Dermis microvascular lymphatic vessel endothelial cell (primary cell): Measurements from ENCODE around the gene NKD2. TPM values are rescaled to one million over a fixed set of nuclear protein-coding genes. Genes with fewer than 3 reads are reported as not detected.
"Not testable (repeated sequence)": the region's sequence is repeated elsewhere in the genome, so short reads cannot be mapped to it uniquely, and the experiment has no call there.

Experiments
- DNase-seq, 2 donors: peaks; one replicate each; pipeline versions ENCODE4 v3.0.0 to v3.0.0-alpha.2; 2010; ENCODE audit warnings: low read depth in 2 of 2
- total RNA-seq: library from RNA; depleted of rRNA; stranded (reverse); fragments of >200 nt; gene quantifications from 2 replicates; pipeline ENCODE4 v1.2.1, GENCODE V29; 2014

Gene NKD2
- total RNA-seq, 1 donor from 2014 or later = 0.13 TPM

DNA sequence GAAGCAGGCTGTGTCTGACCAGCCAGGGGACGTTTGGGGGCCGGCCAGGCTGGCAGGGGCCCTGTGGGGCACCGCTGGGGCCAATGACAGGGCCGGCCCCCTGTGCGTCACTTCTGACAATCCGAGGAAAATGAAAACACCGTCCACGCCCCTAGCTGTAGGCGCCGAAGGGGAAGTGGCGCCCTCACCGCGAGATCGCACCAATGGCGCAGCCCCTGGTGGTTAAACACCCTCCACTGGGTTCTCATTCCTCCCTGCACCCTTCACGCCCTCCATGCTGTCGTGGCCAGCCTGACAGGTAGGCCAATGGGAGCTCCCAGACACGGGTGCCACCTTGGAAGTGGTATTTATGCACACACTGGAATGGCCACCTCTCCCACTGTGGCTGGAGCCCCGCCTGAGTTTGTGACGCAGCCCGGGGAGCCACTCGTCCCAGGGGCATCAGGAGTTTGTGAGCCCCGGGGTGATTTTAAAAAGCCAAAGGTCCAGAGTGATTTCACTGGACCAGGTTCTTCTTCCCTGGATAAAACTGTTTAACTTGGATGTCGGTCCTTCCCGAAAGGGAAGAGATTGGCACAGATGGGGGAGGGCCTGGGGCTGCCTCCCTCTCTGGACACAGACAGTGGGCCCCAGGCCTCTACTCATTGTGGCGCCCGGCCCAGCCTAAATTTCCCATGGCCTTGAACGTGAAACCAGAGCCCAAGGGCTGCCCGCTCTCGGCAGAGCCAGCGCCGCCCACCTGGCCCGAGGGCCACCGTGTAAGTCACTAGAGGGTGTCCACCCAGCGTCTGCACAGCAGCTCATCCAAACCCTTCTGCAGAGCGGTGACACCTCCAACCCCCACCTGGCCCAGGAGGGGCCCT lies 49.7 kb downstream of the NKD2 start:
- DNase-seq = no peak

DNA sequence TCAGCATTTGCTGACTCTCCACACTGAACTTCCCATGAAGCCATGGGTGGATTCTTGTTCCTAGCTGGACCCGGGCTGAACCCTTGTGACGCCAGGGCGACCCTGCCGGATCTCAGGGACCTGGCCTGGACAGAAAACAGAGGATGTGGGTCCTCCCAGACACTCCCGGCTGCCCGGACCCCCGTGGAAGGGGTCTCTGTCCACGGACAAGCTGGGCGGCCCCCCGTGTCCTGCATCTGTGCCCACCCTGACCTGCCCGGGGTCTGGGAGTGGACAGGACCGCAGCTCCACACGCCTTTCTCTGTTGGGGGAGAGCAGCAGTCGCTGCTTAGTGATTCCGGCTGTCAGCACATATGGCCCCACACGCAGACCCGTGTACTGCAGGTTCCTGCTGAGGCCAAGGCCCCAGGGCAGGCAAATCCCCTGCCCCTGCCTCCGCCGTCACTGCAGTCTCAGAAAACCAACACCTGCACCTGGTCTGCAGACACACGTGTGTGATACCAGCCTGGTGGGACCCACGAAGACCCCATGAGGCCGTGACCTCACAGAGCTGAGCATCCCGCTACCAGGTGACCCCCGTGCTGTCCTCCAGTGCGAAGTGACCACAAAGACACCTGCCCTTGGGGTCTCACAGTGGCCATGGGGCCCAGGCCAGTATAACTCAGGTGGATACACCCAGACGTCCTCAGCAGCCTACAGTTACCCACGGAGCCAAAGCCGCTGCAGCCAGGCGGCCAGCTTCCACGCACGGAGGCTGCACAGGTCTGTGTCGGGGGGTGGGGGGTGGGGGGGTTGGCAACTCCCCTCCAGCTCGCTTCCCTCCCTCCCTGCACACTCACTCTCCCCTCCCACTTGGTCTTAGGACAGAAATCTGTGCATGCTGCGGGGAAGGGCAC lies 50.6 kb downstream of the NKD2 start:
- no peak for DNase-seq

DNA sequence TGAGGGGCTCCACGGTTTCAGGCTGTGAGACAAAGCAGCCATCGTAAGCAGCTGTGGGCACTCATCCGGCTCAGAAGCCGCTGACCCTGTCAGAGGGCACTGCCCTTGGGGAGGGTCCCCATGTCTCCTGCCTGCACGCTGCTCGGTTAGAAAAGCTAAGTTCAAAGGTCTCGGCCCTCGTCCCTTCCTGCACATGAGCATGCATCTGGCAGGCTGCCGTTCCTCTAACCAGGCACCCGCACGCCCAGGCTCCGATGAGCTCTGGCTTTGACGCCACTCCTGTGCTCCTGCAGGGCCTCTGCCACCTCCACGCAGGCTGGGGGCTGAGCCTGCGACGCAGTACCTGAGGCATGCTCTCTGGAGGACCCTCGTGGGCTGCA lies 51.3 kb downstream of the NKD2 start:
- DNase-seq = no peak

GRCh38 chr5:1060535-1060981 lies 52.0 kb downstream of the NKD2 start:
- DNase-seq = no peak

- DNase-seq = not testable (repeated sequence)
Measured at GRCh38 chr5:1061292-1061691, 52.7 kb downstream of the NKD2 start.

DNA sequence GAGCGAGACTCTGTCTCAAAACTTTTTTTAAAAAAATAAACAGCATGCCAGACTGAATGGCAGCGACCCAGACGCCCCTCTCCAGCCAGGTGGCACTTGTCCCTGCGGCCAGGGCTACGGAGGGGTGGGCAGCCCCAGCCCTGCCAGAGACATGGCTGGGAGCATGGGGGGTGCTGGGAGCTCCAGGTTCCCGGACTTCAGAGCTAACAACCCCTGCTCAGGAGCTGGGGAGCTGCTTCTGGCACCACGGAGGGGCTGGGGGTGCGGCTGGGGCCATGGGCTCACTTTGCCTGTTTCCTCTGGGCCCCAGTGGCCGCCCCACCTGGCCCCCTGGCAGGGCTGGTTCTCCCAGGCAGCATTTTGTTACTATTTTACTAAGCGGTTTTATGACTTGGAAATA lies 53.3 kb downstream of the NKD2 start:
- no peak for DNase-seq

- DNase-seq = no peak
Measured at GRCh38 chr5:1062761-1063568, 54.4 kb downstream of the NKD2 start.

- no peak for DNase-seq
Measured at GRCh38 chr5:1063661-1064382, 55.2 kb downstream of the NKD2 start.

DNA sequence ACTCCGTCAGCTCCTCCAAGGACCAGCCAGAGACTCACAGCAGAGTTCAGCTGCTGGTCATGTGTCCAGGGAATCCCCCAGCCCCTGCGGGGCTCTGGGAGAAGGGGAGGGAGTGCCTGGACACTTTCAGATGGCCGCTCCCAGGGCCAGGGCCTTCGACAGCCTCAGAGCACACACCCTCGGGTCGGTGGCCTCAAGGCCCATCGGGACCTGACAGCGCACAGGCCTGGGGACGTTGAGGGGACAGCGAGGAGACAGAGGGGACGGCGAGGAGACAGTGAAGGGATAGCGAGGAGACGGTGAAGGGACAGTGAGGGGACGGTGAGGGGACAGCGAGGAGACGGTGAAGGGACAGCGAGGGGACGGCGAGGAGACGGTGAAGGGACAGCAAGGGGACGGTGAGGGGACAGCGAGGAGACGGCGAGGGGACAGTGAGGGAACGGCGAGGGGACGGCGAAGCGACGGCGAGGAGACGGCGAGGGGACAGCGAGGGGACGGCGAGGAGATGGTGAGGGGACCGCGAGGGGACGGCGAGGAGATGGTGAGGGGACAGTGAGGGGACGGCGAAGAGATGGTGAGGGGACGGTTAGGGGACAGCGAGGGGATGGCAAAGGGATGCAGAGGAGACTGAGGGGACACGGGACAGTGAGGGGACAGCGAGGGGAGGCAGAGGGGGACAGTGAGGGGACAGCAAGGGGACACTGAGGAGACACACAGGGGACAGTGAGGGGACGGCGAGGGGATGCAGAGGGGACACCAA lies 56.0 kb downstream of the NKD2 start:
- no peak for DNase-seq

DNA sequence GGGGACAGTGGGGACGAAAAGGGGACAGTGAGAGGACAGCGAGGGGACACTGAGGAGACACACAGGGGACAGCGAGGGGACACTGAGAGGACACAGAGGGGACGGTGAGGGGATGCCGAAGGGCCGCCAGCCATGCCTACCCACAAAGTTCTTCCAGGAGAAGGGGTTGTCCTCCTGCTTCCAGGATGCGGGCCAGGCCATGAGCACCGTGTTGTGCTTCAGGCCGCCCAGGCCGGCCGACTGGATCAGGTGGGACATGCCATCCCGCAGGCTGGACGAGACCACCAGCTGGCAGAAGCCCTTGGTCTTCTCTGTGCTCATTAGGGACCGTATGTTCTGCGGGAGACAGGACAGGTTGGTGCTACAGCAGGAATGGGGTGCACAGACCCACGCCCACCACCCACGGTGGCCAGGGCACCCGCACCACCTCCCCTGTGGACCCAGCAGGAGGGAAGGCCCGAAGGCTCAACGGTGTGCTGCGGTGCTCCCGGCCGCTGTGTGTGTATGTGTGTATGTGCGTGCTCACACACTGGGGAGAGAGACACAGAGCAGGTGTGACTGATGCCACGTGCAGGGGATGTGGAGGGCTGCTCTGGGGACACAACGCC lies 56.6 kb downstream of the NKD2 start:
- no peak for DNase-seq

GRCh38 chr5:1065891-1066650 lies 57.5 kb downstream of the NKD2 start:
- DNase-seq = no peak

DNA sequence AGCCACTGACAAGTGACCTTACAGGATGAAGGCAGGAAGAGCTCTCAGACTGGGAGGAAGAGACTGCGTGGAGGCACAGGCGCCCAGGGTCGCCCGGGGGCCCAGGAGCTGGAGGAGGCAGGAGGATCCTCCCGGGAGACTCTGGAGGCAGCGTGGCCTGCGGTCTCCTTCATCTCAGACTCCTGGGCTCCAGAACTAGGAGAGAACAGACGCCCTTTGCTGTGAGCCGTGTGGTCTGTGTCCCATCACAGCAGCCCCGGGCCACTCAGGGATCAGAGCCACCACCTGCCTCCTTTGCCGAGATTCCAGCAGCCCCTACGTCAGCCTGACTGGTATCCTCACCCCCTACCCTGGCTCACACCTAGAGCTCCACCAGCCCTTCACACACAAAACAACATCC lies 58.1 kb downstream of the NKD2 start:
- DNase-seq = no peak

DNA sequence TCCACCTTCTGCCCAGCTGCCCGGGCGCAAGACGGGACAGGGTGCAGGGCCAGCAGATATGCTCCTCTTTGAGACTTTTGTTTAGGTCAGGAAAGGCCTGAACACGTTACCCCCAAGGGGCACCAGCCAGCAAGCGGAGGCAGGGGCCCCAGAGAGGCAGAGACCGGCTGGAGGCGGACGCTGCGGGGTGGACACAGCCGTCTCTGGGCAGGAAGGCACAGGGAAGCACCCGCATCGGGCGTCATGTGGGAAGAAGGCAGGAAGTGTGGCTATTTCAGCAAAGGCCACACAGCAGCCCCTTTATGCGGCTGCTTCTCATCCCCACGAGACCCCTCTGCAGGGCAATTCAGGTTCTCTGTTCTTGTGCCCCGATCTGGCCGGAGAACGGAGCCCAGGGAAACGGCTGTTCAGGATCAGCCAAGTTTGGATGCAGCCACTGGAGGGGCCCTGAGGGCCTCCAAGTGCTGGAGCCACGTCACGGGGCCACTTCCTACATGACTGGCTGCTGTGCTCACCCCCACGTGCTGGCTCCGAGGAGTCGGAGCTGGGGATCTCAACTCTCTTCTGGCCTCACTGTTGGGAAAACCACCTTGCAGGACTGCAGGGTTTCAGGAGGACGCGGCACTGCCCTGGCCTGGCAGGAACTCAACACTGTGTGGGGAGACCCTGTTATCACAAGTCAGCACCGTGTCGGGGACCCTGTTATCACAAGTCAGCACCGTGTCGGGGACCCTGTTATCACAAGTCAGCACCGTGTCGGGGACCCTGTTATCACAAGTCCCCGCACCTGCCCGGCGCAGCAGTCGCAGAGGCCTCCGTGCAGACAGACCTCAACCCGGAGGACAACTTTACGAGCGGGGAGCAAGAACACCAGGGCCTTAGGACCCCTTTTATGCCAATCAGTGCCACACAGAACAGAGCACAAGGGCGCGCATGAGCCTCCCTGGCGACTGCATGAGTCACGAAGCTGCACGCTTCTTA lies 58.8 kb downstream of the NKD2 start:
- DNase-seq = no peak

- no peak for DNase-seq
Measured at GRCh38 chr5:1068204-1068894, 59.7 kb downstream of the NKD2 start.

GRCh38 chr5:1068895-1069719 lies 60.5 kb downstream of the NKD2 start:
- DNase-seq = no peak

- no peak for DNase-seq
Measured at GRCh38 chr5:1069720-1070088, 61.1 kb downstream of the NKD2 start.
